DOHH2 (cell line): ENCODE results near the gene GAMT.

Source experiments
- H3F3A ChIP-seq: fragments of 200-600 bp; sonication (generic), shearing (Covaris generic); 2 replicates; pipeline ENCODE4 v1.6.0; 2016; ENCODE audit warnings: antibody characterized with exemption, mild to moderate bottlenecking; ENCODE audit not compliant: control insufficient read depth, insufficient read depth
- H3K27ac ChIP-seq: fragments of 200-600 bp; sonication (generic); 2 replicates; pipeline ENCODE4 v1.5.1; 2014; ENCODE audit warnings: low read depth, mild to moderate bottlenecking, low read length, moderate library complexity
- H3K27me3 ChIP-seq: fragments of 200-600 bp; sonication (generic); 2 replicates; pipeline ENCODE4 v1.6.1; 2014; ENCODE audit warnings: mild to moderate bottlenecking, low read length, mixed read lengths; ENCODE audit not compliant: control insufficient read depth
- H3K36me3 ChIP-seq: fragments of 200-600 bp; sonication (generic); 2 replicates; pipeline ENCODE4 v1.6.1; 2014; ENCODE audit warnings: mild to moderate bottlenecking, low read length, moderate library complexity, mixed read lengths; ENCODE audit not compliant: control insufficient read depth
- H3K4me1 ChIP-seq: fragments of 200-600 bp; sonication (generic); 2 replicates; pipeline ENCODE4 v1.6.1; 2014; ENCODE audit warnings: mild to moderate bottlenecking, low read length, mixed read lengths; ENCODE audit not compliant: control insufficient read depth
- H3K4me2 ChIP-seq: fragments of 200-600 bp; sonication (generic); 2 replicates; pipeline ENCODE4 v1.6.0; 2014; ENCODE audit warnings: mild to moderate bottlenecking, low read length, moderate library complexity
- H3K4me3 ChIP-seq: fragments of 200-600 bp; sonication (generic); 2 replicates; pipeline ENCODE4 v1.5.1; 2014; ENCODE audit warnings: mild to moderate bottlenecking, low read length, mixed read lengths
- H3K79me2 ChIP-seq: fragments of 200-600 bp; sonication (generic); 2 replicates; pipeline ENCODE4 v1.6.1; 2014; ENCODE audit warnings: mild to moderate bottlenecking, low read length, mixed read lengths; ENCODE audit not compliant: control insufficient read depth
- H3K9me2 ChIP-seq: fragments of 200-600 bp; sonication (generic); replicated peaks from 2 replicates; pipeline ENCODE4 v1.6.1; 2014; ENCODE audit warnings: mild to moderate bottlenecking, low read length, mixed read lengths; ENCODE audit not compliant: control insufficient read depth
- H3K9me3 ChIP-seq: fragments of 200-600 bp; sonication (generic); 2 replicates; pipeline ENCODE4 v1.6.1; 2014; ENCODE audit warnings: antibody characterized with exemption, low read length, mixed read lengths; ENCODE audit not compliant: control insufficient read depth, insufficient read depth
- H4K20me1 ChIP-seq: fragments of 200-600 bp; sonication (generic); 2 replicates; pipeline ENCODE4 v1.6.0; 2014; ENCODE audit warnings: low read depth, mild to moderate bottlenecking, antibody characterized with exemption, low read length, moderate library complexity; ENCODE audit not compliant: control insufficient read depth, insufficient read depth
- EZH2phosphoT487 ChIP-seq: fragments of 200-600 bp; sonication (generic); IDR thresholded peaks from 2 replicates; pipeline ENCODE4 v1.6.1; 2017; ENCODE audit warnings: borderline replicate concordance, mild to moderate bottlenecking, antibody characterized with exemption, low read length, moderate library complexity, mixed read lengths
- TF ChIP-seq, protein P1 (sequence below): fragments of 200-600 bp; sonication (generic); IDR thresholded peaks from one replicate; pipeline ENCODE4 v1.5.1; 2014; ENCODE audit warnings: antibody characterized with exemption, mild to moderate bottlenecking, low read depth, low read length; ENCODE audit not compliant: poor library complexity, severe bottlenecking

Gene GAMT

DNA sequence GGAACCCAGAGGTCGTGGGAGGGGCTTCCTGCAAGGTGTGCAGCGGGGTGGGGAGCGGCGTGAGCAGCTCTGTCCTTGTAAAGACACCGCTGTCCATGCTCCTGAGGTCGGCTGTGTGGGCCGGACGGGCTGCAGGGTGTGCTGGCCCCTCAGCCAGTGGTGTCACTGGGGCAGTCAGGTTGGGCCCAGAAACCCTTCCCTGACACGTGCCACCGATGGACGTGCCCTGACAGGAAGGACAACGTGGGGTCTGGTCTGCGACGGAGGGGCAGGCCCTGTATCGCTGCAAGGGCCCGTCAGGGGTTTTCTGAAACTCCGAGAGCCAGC lies 32.7 kb upstream of the GAMT start:
- Histone ChIP-seq H4K20me1 (no peaks in the 10 kb centered on the region), H3K9me2 (no peaks in the 10 kb centered on the region), H3K79me2 (peaks cover 9% of the 10 kb centered on the region), H3K27ac (no peak overlapping the region), H3F3A (peaks cover 16% of the 10 kb centered on the region), H3K9me3 (no peaks in the 10 kb centered on the region), H3K4me2 (no peak overlapping the region), H3K36me3 (peaks cover 59% of the 10 kb centered on the region), H3K27me3 (no peaks in the 10 kb centered on the region), H3K4me1 (peaks cover 12% of the 10 kb centered on the region), H3K4me3 (no peak overlapping the region)
- no peak for TF ChIP-seq EZH2phosphoT487
- TF ChIP-seq, protein P1, sequence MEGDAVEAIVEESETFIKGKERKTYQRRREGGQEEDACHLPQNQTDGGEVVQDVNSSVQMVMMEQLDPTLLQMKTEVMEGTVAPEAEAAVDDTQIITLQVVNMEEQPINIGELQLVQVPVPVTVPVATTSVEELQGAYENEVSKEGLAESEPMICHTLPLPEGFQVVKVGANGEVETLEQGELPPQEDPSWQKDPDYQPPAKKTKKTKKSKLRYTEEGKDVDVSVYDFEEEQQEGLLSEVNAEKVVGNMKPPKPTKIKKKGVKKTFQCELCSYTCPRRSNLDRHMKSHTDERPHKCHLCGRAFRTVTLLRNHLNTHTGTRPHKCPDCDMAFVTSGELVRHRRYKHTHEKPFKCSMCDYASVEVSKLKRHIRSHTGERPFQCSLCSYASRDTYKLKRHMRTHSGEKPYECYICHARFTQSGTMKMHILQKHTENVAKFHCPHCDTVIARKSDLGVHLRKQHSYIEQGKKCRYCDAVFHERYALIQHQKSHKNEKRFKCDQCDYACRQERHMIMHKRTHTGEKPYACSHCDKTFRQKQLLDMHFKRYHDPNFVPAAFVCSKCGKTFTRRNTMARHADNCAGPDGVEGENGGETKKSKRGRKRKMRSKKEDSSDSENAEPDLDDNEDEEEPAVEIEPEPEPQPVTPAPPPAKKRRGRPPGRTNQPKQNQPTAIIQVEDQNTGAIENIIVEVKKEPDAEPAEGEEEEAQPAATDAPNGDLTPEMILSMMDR = no peak

DNA sequence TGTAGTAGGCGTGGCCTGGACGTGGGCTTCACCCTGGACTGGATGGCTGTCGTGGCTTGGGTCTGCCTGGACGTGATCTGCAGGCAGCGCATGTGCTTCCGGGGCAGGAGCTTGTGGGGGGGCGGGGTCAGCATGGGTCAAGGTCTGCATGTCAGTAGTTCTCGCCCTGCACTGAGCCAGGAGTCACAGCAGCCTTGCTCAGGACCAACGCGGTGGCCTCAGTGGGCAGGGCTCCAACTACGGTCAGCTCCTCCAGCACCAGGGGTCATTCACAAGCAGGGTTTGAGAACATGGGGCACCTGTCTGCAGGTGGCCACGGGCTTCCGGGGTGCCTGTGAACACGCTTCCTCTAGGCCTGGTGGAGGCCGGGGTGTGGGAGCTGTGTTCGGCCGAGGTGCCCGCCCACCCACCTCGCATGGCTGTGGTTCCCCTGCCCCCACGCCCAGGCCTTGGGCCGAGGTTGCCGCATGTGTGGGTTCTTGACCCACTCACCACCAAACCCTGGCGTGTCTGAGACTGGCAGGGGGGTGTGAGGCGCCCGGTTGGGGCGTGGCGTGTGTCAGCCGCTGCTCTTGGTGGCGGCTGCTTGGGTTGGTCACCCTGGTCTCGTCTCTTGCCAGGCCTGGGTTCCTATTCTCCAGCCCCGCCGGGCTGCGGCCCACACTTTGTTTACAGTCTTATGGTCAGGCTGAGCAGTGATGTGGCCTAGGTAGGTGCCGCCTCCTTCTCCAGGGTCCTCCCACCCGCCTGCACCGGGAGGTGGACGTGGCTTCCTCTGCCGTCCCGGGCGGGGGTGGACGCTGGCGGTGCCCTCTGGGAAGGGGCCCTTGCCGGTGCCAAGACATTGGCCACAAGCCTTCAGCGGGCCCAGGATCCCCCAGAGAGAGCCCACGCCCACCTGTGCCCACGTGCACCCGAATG lies 32.0 kb upstream of the GAMT start:
- Histone ChIP-seq H3F3A (peaks cover 14% of the 10 kb centered on the region), H3K4me1 (peaks cover 12% of the 10 kb centered on the region), H3K79me2 (peaks cover 2% of the 10 kb centered on the region), H3K4me3 (no peak overlapping the region), H3K9me2 (no peaks in the 10 kb centered on the region), H4K20me1 (no peaks in the 10 kb centered on the region), H3K36me3 (peaks cover 59% of the 10 kb centered on the region), H3K27me3 (no peaks in the 10 kb centered on the region), H3K27ac (no peak overlapping the region), H3K4me2 (no peak overlapping the region), H3K9me3 (no peaks in the 10 kb centered on the region)
- TF ChIP-seq EZH2phosphoT487 = no peak

DNA sequence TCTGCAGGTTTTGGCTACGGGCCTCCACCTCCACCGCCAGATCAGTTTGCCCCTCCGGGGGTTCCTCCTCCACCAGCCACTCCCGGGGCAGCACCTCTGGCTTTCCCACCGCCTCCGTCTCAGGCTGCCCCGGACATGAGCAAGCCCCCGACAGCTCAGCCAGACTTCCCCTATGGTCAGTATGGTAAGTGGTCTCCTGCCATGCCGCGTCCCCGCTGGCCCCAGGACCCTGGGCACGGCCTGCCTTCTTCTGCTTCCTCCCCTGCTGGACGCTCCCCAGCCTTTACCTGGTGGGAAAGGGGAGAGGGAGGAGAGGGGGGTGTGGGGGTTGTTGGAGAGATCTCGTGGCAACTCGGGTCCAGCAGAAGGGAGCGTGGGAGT lies 31.2 kb upstream of the GAMT start:
- H3K36me3 ChIP-seq = peaks cover 67% of the 10 kb centered on the region
- TF ChIP-seq, protein P1 = no peak
- H3K4me1 ChIP-seq = peaks cover 7% of the 10 kb centered on the region
- H3K27me3 ChIP-seq = no peaks in the 10 kb centered on the region
- no peaks in the 10 kb centered on the region for H3K9me3 ChIP-seq
- peaks cover 5% of the 10 kb centered on the region; the same call in 1 of the 2 replicates for H3K79me2 ChIP-seq
- H4K20me1 ChIP-seq = no peaks in the 10 kb centered on the region
- H3F3A ChIP-seq = peaks cover 9% of the 10 kb centered on the region
- H3K4me2 ChIP-seq = no peak overlapping the region
- no peak overlapping the region for H3K27ac ChIP-seq
- H3K4me3 ChIP-seq = no peak overlapping the region
- H3K9me2 ChIP-seq = no peaks in the 10 kb centered on the region

DNA sequence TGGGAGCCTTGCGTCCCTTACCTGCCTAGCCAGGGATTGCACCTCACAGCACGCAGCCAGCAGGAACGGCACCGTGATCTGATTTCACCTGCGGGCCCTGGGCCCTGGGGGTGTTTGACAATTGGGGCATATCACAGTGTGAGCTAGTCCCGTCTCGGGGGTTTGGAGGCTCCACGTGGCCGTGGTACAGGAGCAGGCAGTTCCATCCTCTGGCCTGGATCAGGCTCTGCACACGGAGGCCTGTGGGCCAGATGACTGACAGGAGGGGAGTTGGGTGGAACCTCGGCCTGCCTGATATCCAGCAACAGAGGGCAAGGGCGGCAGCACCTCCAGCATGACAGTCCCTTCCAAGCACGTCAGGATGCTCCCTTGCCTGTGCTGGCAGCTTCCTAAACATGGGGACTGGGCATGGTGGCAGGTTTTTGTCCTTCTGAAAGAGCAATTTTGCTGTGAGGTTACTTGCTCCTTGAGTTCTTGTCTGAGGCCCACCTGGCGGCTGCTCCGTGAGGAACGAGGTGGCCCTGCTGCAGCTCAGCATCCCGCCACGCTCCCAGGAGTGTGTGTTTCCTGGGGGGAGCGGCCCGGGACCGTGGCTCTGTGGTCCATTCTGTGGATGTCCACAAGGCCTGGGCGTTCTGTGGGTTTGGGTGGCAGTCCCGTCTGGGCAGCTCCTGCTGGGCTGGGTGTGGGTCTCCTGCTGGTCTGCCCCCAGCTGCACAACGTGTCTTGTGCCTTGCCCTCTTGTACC lies 30.6 kb upstream of the GAMT start:
- Histone ChIP-seq H3K27me3 (no peaks in the 10 kb centered on the region), H3K36me3 (peaks cover 72% of the 10 kb centered on the region), H3F3A (peaks cover 6% of the 10 kb centered on the region; the same call in 1 of the 2 replicates), H3K9me2 (no peaks in the 10 kb centered on the region), H3K9me3 (no peaks in the 10 kb centered on the region), H3K4me1 (peaks cover 2% of the 10 kb centered on the region; the same call in 1 of the 2 replicates), H3K4me2 (no peak overlapping the region), H3K79me2 (peaks cover 9% of the 10 kb centered on the region), H4K20me1 (no peaks in the 10 kb centered on the region), H3K4me3 (no peak overlapping the region), H3K27ac (no peak overlapping the region)
- TF ChIP-seq, protein P1 = no peak
- no peak for TF ChIP-seq EZH2phosphoT487
